Ascending aorta (tissue), 2 donors: Measurements from ENCODE around the gene DCC. TPM values are rescaled to one million over a fixed set of nuclear protein-coding genes. Genes with fewer than 3 reads are reported as not detected.

Source experiments
- DNase-seq, 2 donors: peaks; one replicate each; pipeline ENCODE4 v3.0.0-alpha.2; 2019; ENCODE audit warnings: low spot score in 2 of 2
- H3K27ac ChIP-seq, 2 donors: fragments of 200-600 bp; sonication (generic); one replicate each; pipeline ENCODE4 v1.5.1; 2016 to 2017; ENCODE audit warnings: mild to moderate bottlenecking in 1 of 2
- H3K27me3 ChIP-seq: fragments of 200-600 bp; sonication (generic); one replicate; pipeline ENCODE4 v1.5.1; 2017
- H3K36me3 ChIP-seq, 2 donors: fragments of 200-600 bp; sonication (generic); one replicate each; pipeline ENCODE4 v1.5.1; 2016
- H3K4me1 ChIP-seq, 2 donors: fragments of 200-600 bp; sonication (generic); one replicate each; pipeline ENCODE4 v1.5.1; 2016 to 2017; ENCODE audit warnings: mild to moderate bottlenecking in 1 of 2
- H3K4me3 ChIP-seq, 2 donors: fragments of 200-600 bp; sonication (generic); one replicate each; pipeline ENCODE4 v1.5.1; 2016 to 2017; ENCODE audit warnings: mild to moderate bottlenecking in 1 of 2
- H3K9me3 ChIP-seq, 2 donors: fragments of 200-600 bp; sonication (generic); one replicate each; pipeline ENCODE4 v1.5.1; 2016
- intact Hi-C: fragments of 100-400 bp; cut with DNase I; formaldehyde crosslinking; loops from one replicate; pipeline ENCODE4 v1.15.1; 2023
- total RNA-seq: library from RNA; depleted of rRNA; stranded (reverse); fragments of >200 nt; gene quantifications from one replicate; pipeline ENCODE4 v1.1.0, GENCODE V29; 2016
- TF ChIP-seq, protein P1 (sequence below), 3 experiments: fragments of 200-600 bp in 2 of 3; fragments of 450-650 bp in 1 of 3; sonication (generic) in 2 of 3; IDR thresholded peaks; one replicate each; pipeline ENCODE4 v1.5.1; 2016 to 2019; ENCODE audit warnings: antibody characterized with exemption in 3 of 3, mild to moderate bottlenecking in 1 of 3, moderate library complexity in 1 of 3

Gene DCC
- total RNA-seq, 1 donor from 2014 or later, result not detected

DNA sequence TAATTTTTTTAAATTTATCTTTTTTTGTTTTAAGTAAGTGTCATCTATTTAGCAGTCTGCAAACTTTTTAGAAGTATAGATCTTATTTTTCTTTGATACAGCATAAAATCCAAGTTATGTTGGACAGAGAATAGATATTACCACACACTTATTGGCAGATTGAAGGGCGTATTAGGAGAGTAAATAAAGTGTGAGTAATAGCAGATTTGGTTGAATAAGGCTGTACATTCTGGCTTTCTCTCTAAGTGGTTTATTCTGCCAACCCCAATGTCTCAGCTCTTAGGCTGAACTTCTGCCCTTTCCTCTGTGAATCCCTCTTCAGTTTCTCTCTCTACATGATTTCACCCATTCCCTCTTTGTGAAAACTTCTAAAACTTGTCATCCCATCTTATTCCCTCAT lies 651.2 kb downstream of the DCC start:
- no peaks in the 10 kb centered on the region for H3K27me3 ChIP-seq
- no peak for DNase-seq
- no peaks in the 10 kb centered on the region for H3K9me3 ChIP-seq
- no peak overlapping the region for H3K27ac ChIP-seq
- no peaks in the 10 kb centered on the region for H3K4me1 ChIP-seq
- H3K4me3 ChIP-seq, result no peak overlapping the region
- intact Hi-C loops, result no loop called here
- no peaks in the 10 kb centered on the region for H3K36me3 ChIP-seq
- TF ChIP-seq, protein P1, sequence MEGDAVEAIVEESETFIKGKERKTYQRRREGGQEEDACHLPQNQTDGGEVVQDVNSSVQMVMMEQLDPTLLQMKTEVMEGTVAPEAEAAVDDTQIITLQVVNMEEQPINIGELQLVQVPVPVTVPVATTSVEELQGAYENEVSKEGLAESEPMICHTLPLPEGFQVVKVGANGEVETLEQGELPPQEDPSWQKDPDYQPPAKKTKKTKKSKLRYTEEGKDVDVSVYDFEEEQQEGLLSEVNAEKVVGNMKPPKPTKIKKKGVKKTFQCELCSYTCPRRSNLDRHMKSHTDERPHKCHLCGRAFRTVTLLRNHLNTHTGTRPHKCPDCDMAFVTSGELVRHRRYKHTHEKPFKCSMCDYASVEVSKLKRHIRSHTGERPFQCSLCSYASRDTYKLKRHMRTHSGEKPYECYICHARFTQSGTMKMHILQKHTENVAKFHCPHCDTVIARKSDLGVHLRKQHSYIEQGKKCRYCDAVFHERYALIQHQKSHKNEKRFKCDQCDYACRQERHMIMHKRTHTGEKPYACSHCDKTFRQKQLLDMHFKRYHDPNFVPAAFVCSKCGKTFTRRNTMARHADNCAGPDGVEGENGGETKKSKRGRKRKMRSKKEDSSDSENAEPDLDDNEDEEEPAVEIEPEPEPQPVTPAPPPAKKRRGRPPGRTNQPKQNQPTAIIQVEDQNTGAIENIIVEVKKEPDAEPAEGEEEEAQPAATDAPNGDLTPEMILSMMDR (IDR thresholded peaks at IDR 0.05), result no peak

DNA sequence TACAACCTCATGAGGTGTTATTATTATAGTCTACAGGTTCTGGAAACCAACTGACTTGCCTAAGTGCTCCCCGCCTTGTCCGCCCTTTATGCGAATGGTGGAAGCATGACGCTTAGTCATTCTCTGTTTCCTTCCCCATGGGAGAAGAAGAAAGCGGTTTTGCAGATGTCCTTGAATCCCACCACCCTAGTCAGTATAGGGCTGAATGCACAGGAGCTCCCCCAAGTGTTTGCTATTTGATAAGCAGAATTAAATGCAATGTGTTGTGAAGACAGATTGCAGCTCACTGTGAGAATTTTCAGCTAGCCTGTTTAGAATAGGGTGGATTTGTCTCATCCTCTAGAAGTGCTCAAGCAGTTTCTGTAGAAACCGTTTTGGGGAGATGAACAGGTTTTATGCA lies 652.0 kb downstream of the DCC start:
- no peaks in the 10 kb centered on the region for H3K36me3 ChIP-seq
- no peak overlapping the region for H3K27ac ChIP-seq
- TF ChIP-seq, protein P1 (IDR thresholded peaks at IDR 0.05), result no peak
- H3K4me3 ChIP-seq, result no peak overlapping the region
- no peaks in the 10 kb centered on the region for H3K4me1 ChIP-seq
- intact Hi-C loops, result no loop called here
- H3K9me3 ChIP-seq, result no peaks in the 10 kb centered on the region
- DNase-seq, result no peak
- no peaks in the 10 kb centered on the region for H3K27me3 ChIP-seq

DNA sequence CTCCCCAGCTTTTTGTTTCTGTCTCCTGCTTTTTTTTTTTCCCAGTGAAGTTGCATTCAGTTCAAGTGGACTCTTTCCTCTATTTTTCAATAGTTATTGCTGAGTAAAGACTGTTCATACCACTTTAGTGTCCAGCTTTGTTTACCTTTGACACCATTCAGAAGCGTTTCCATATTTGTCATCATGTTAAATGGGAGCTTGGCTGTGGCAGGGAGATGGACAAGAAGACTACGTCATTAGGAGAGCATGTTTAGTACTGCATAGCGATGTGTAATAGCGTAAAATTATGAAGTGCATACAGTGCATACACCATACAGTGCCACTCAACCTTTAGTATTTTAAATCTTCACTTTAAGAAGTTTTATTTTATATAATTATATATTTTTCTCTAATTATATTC lies 655.9 kb downstream of the DCC start:
- Histone ChIP-seq H3K27me3 (no peaks in the 10 kb centered on the region), H3K4me1 (no peaks in the 10 kb centered on the region), H3K4me3 (no peak overlapping the region), H3K27ac (no peak overlapping the region), H3K36me3 (no peaks in the 10 kb centered on the region), H3K9me3 (no peaks in the 10 kb centered on the region)
- TF ChIP-seq, protein P1 (IDR thresholded peaks at IDR 0.05), result no peak
- no peak for DNase-seq
- intact Hi-C loops, result no loop called here

DNA sequence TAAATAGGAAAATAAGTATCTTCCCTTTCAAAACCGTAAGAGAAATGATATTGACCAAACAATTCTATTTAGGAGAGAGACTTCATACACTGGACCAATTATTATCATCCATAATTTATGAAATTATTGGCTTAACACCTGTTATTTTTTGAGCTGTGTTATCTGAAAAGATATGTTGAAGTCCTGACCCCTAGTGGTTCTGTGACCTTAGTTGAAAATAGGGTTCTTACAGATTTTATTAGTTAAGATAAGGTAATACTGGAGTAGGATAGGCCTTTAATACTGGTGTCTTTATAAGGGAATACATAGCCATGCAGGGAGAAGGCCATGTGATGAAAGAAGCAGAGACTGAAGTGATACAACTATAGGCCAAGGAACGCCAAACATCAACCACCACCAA lies 659.6 kb downstream of the DCC start:
- H3K4me1 ChIP-seq, result no peaks in the 10 kb centered on the region
- intact Hi-C loops, result no loop called here
- no peaks in the 10 kb centered on the region for H3K9me3 ChIP-seq
- H3K36me3 ChIP-seq, result no peaks in the 10 kb centered on the region
- no peak overlapping the region for H3K4me3 ChIP-seq
- no peak for DNase-seq
- no peak overlapping the region for H3K27ac ChIP-seq
- TF ChIP-seq, protein P1 (IDR thresholded peaks at IDR 0.05), result no peak
- H3K27me3 ChIP-seq, result no peaks in the 10 kb centered on the region

DNA sequence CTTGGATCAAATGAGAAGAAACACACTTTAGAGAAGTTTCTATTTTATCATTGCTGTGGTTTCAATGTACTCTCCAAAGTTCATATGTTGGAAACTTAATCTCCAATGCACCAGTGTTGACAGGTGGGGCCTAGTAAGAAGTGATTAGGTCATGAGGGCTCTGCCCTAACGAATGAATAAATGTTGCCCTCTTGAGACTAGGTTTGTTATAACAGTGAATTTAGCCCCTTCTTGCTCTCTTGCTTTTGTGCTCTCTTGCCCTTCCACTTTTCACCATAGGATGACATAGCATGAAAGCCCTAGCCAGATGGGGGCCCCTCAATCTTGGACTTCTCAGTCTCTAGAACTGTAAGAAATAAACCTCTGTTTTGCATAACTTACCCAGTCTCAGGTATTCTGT lies 664.8 kb downstream of the DCC start:
- TF ChIP-seq, protein P1 (IDR thresholded peaks at IDR 0.05), result no peak
- H3K4me1 ChIP-seq, result no peaks in the 10 kb centered on the region
- H3K9me3 ChIP-seq, result no peaks in the 10 kb centered on the region
- H3K27ac ChIP-seq, result no peak overlapping the region
- intact Hi-C loops, result no loop called here
- DNase-seq, result no peak
- H3K27me3 ChIP-seq, result no peaks in the 10 kb centered on the region
- no peak overlapping the region for H3K4me3 ChIP-seq
- no peaks in the 10 kb centered on the region for H3K36me3 ChIP-seq

DNA sequence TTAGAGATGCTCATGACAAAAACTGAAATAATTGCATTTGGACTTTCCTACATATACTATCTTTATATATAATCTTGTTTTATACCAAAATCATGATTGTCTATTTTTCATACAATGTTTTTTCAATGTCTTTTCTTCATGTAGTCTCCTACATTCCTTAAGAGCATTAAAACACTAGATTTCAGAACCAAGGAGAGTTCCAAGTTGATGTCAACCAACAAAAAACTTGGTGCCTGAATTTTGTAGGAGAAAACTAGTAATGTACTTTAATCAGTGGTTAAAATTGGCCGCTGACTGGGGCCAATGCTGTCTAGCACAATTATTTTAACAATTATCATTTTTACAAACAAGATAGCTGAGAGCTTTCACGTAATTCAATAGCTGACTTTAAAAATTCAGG lies 678.8 kb downstream of the DCC start:
- H3K27ac ChIP-seq, result no peak overlapping the region
- H3K36me3 ChIP-seq, result no peaks in the 10 kb centered on the region
- no peak for DNase-seq
- TF ChIP-seq, protein P1 (IDR thresholded peaks at IDR 0.05), result no peak
- no peaks in the 10 kb centered on the region for H3K27me3 ChIP-seq
- intact Hi-C loops, result no loop called here
- no peak overlapping the region for H3K4me3 ChIP-seq
- H3K4me1 ChIP-seq, result no peaks in the 10 kb centered on the region
- H3K9me3 ChIP-seq, result no peaks in the 10 kb centered on the region
